GM12892 (cell line): ENCODE measurements around the gene GYS2.

Source experiments
- POLR2A ChIP-seq: IDR thresholded peaks from 2 replicates; pipeline ENCODE4 v1.6.1; 2011; ENCODE audit warnings: low read depth, low read length, control low read depth
- POLR2AphosphoS5 ChIP-seq: IDR thresholded peaks from 2 replicates; pipeline ENCODE4 v1.6.1; 2011; ENCODE audit warnings: low read depth, low read length, control low read depth

DNA sequence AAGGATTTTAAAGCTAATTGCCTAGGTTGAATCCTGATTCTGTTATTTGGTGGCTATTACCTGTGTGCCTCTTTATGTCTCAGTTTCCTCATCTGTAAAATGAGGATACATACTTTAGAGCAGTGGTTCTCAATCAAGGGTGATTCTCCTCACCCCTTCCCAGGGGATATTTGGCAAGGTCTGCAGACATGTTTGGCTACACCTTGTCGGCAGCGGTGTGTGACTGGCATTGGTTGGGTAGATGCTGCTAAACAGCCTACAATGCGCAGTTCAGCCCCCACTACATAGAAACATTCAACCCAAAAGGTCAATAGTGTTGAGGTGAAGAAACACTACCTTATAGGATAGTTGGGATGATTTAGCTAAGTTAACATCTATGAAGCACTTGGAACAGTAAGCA is 29.6 kb upstream of the GYS2 start:
- TF ChIP-seq POLR2AphosphoS5 (peak; percentile 62; the same call in 1 of the 2 replicates), POLR2A (peak; percentile 52)
